Spleen (tissue), 11 donors: Measurements from ENCODE around the gene CMPK1. TPM values are rescaled to one million over a fixed set of nuclear protein-coding genes. Genes with fewer than 3 reads are reported as not detected.
A peak's percentile ranks its signal among the peaks of the same experiment; 100 is the strongest.

Experiments used
- DNase-seq: peaks from one replicate; pipeline ENCODE4 v3.0.0-alpha.2; 2020
- H3K27ac ChIP-seq, 8 donors: fragments of 200-600 bp; sonication (generic) in 7 of 8; 1 replicate in 4 of 8; 2 replicates in 4 of 8; pipeline versions ENCODE4 v1.5.0 to v1.8.0; 2016 to 2021; ENCODE audit warnings: inconsistent platforms in 4 of 8, mild to moderate bottlenecking in 4 of 8, moderate library complexity in 1 of 8
- H3K27me3 ChIP-seq, 7 donors: fragments of 200-600 bp; sonication (generic) in 6 of 7; replicated peaks in 1 of 7; 1 replicate in 4 of 7; 2 replicates in 3 of 7; pipeline versions ENCODE4 v1.5.0 to v1.8.0; 2016 to 2021; ENCODE audit warnings: inconsistent platforms in 3 of 7, mild to moderate bottlenecking in 1 of 7
- H3K36me3 ChIP-seq, 6 donors: fragments of 200-600 bp; sonication (generic) in 5 of 6; 1 replicate in 4 of 6; 2 replicates in 2 of 6; pipeline versions ENCODE4 v1.5.0 to v1.8.0; 2016 to 2021; ENCODE audit warnings: inconsistent platforms in 2 of 6
- H3K4me1 ChIP-seq, 6 donors: fragments of 200-600 bp; sonication (generic) in 5 of 6; 1 replicate in 3 of 6; 2 replicates in 3 of 6; pipeline versions ENCODE4 v1.5.0 to v1.8.0; 2016 to 2021; ENCODE audit warnings: inconsistent platforms in 3 of 6
- H3K4me3 ChIP-seq, 8 donors: fragments of 200-600 bp; sonication (generic) in 7 of 8; 1 replicate in 4 of 8; 2 replicates in 4 of 8; pipeline versions ENCODE4 v1.5.0 to v1.8.0; 2016 to 2021; ENCODE audit warnings: inconsistent platforms in 4 of 8, mild to moderate bottlenecking in 4 of 8, moderate library complexity in 2 of 8
- H3K9me3 ChIP-seq, 8 donors: fragments of 200-600 bp; sonication (generic) in 7 of 8; 1 replicate in 4 of 8; 2 replicates in 4 of 8; pipeline versions ENCODE4 v1.5.0 to v1.8.0; 2016 to 2021; ENCODE audit warnings: inconsistent platforms in 4 of 8
- CTCF ChIP-seq, 11 experiments: fragments of 200-600 bp in 7 of 11; fragments of 450-650 bp in 4 of 11; sonication (generic) in 4 of 11; IDR thresholded peaks in 8 of 11; conservative IDR thresholded peaks in 3 of 11; 1 replicate in 7 of 11; 2 replicates in 4 of 11; pipeline versions ENCODE4 v1.4.0 to v1.8.0; 2016 to 2021; ENCODE audit warnings: antibody characterized with exemption in 11 of 11, inconsistent platforms in 4 of 11, mild to moderate bottlenecking in 1 of 11
- POLR2A ChIP-seq, 3 donors: fragments of 450-650 bp; IDR thresholded peaks; one replicate each; pipeline ENCODE4 v1.5.1; 2017; ENCODE audit warnings: antibody characterized with exemption in 3 of 3, mild to moderate bottlenecking in 1 of 3
- POLR2AphosphoS5 ChIP-seq, 3 donors: sonication (generic); formaldehyde crosslinking; IDR thresholded peaks; one replicate each; pipeline ENCODE4 v1.5.1; 2017; ENCODE audit warnings: antibody characterized with exemption in 3 of 3
- WGBS, 5 donors: extraction: QIAGEN DNeasy Blood & Tissue Kit in 3 of 5; methylation state at CpG; one replicate each; pipeline versions ENCODE4 v1.1.5 to v1.1.7; 2013 to 2018; 5-methylcytosine and 5-hydroxymethylcytosine counted together
- intact Hi-C: fragments of 100-400 bp; cut with DNase I; formaldehyde crosslinking; loops from one replicate; pipeline ENCODE4 v1.15.0; 2023; ENCODE audit warnings: low total_unique reads
- polyA plus RNA-seq, 3 donors: library from polyadenylated mRNA; stranded (reverse); fragments of 200-250 nt; gene quantifications; one replicate each; pipeline ENCODE4 v1.2.1, GENCODE V29; 2013
- total RNA-seq, 7 donors: library from RNA; depleted of rRNA in 3 of 7; stranded (reverse); fragments of >200 nt in 3 of 7; fragmentation: NEBNext Ultra II Directional in 4 of 7; extraction: Animal tissue kit (Norgen Biotek cat#: 25700) in 4 of 7; gene quantifications; one replicate each; pipeline versions ENCODE4 v1.1.0 to v1.2.1, GENCODE V29; 2016 to 2021
- donor health status: healthy with polysubstance abuse.
- donor health status: DM: no; HTN: no; CAD: no; lungs with moderate emphysema.
- donor health status: DM: no; HTN: no; CAD: no.
- donor health status: Bipolar disorder and iron deficiency.
- donor health status: healthy.
- donor health status: DM: no; HTN: no; CAD: no.
- donor health status: DM: yes; HTN: yes; CAD: no.

Gene CMPK1
- total and polyA plus RNA-seq, 10 donors, result 69.8 to 101 (median 86.2) TPM

- no peak overlapping the region for H3K4me3 ChIP-seq
- H3K4me1 ChIP-seq, result no peaks in the 10 kb centered on the region
- TF ChIP-seq POLR2A (IDR thresholded peaks at IDR 0.05), result no peak
- peak in 1 of 3 donors; percentile 20 for TF ChIP-seq POLR2AphosphoS5 (IDR thresholded peaks at IDR 0.05)
- DNase-seq, result no peak
- H3K27ac ChIP-seq, result no peak overlapping the region
- 44 to 55% (median 51%) methylated on average over 10 of the region's 10 CpGs for WGBS, 5 donors
- peaks cover 0 to 12% (median 0%) of the 10 kb centered on the region in 7 donors for H3K27me3 ChIP-seq
- intact Hi-C loops, result no loop called here
- peaks cover 0 to 7% (median 0%) of the 10 kb centered on the region in 6 donors for H3K36me3 ChIP-seq
- no peaks in the 10 kb centered on the region for H3K9me3 ChIP-seq
Measured at GRCh38 chr1:47388030-47388890, 54.7 kb downstream of the CMPK1 start.

GRCh38 chr1:47388891-47389238, 55.3 kb downstream of the CMPK1 start:
- DNase-seq, result no peak
- Histone ChIP-seq H3K27me3 (peaks cover 0 to 17% (median 0%) of the 10 kb centered on the region in 7 donors), H3K36me3 (peaks cover 0 to 1% (median 0%) of the 10 kb centered on the region in 6 donors), H3K4me3 (no peak overlapping the region), H3K9me3 (no peaks in the 10 kb centered on the region), H3K4me1 (no peaks in the 10 kb centered on the region), H3K27ac (no peak overlapping the region)
- WGBS, 5 donors, result 23 to 35% (median 29%) methylated on average over 3 of the region's 3 CpGs
- intact Hi-C loops, result no loop called here
- TF ChIP-seq CTCF (IDR thresholded peaks at IDR 0.05 in 8 of 11, conservative IDR thresholded peaks at IDR 0.05 in 3 of 11) (peak; percentile 24 to 72 (median 56)), POLR2AphosphoS5 (IDR thresholded peaks at IDR 0.05) (no peak)

- no peaks in the 10 kb centered on the region for H3K9me3 ChIP-seq
- H3K27me3 ChIP-seq, result peaks cover 0 to 22% (median 0%) of the 10 kb centered on the region in 7 donors
- H3K4me1 ChIP-seq, result no peaks in the 10 kb centered on the region
- H3K36me3 ChIP-seq, result no peaks in the 10 kb centered on the region
- DNase-seq, result no peak
- intact Hi-C loops, result no loop called here
- H3K27ac ChIP-seq, result no peak overlapping the region
- H3K4me3 ChIP-seq, result no peak overlapping the region
- WGBS, 5 donors, result 53 to 63% (median 63%) methylated on average over 2 of the region's 2 CpGs
- TF ChIP-seq POLR2AphosphoS5 (IDR thresholded peaks at IDR 0.05) (no peak), CTCF (IDR thresholded peaks at IDR 0.05 in 8 of 11, conservative IDR thresholded peaks at IDR 0.05 in 3 of 11) (no peak), POLR2A (IDR thresholded peaks at IDR 0.05) (no peak)
Measured at GRCh38 chr1:47389731-47390130, 56.1 kb downstream of the CMPK1 start.

- H3K27ac ChIP-seq, result no peak overlapping the region
Measured at GRCh38 chr1:47390843-47391242, 57.3 kb downstream of the CMPK1 start.

More at GRCh38 chr1:47390843-47391242, 57.3 kb downstream of the CMPK1 start:
- DNase-seq, result no peak
- H3K4me3 ChIP-seq, result no peak overlapping the region
- no peaks in the 10 kb centered on the region for H3K4me1 ChIP-seq
- peaks cover 0 to 26% (median 0%) of the 10 kb centered on the region in 7 donors for H3K27me3 ChIP-seq
- intact Hi-C loops, result no loop called here
- TF ChIP-seq POLR2A (IDR thresholded peaks at IDR 0.05) (no peak), CTCF (IDR thresholded peaks at IDR 0.05 in 8 of 11, conservative IDR thresholded peaks at IDR 0.05 in 3 of 11) (no peak), POLR2AphosphoS5 (IDR thresholded peaks at IDR 0.05) (no peak)
- no peaks in the 10 kb centered on the region for H3K9me3 ChIP-seq
- WGBS, 5 donors, result 66 to 95% (median 85%) methylated on average over 2 of the region's 2 CpGs
- no peaks in the 10 kb centered on the region for H3K36me3 ChIP-seq
